Stimulated activated CD4-positive, alpha-beta T cell treated with anti-CD3 and anti-CD28 coated beads, Interleukin-1b, Interleukin-23, amount 100 ng/mL, for 48 hours (primary cell): Measurements from ENCODE around the gene MISP3.

Experiments used
- DNase-seq: peaks from one replicate; pipeline ENCODE4 v3.0.0-alpha.2; 2020

Gene MISP3

GRCh38 chr19:14081797-14082674, 9.4 kb downstream of the MISP3 start:
- no peak for DNase-seq

GRCh38 chr19:14082675-14082960, 10.0 kb downstream of the MISP3 start:
- DNase-seq, result no peak

- DNase-seq, result no peak
These were observed 12.9 kb downstream of the MISP3 start, which contains the start of gene C19orf67 for GRCh38 chr19:14085309-14085995. C19orf67 (minus strand) TSS chr19:14085783; CDS start chr19:14085627, 156 bp downstream.

- DNase-seq, result no peak
These were observed 13.5 kb downstream of the MISP3 start for GRCh38 chr19:14086098-14086497.

GRCh38 chr19:14088634-14089411, 16.2 kb downstream of the MISP3 start:
- no peak for DNase-seq

GRCh38 chr19:14089412-14089661, 16.8 kb downstream of the MISP3 start:
- no peak for DNase-seq

GRCh38 chr19:14089662-14090508, 17.3 kb downstream of the MISP3 start:
- peak; percentile 48 for DNase-seq

GRCh38 chr19:14090509-14091080, 18.0 kb downstream of the MISP3 start, which contains the start of gene SAMD1:
SAMD1 (minus strand) TSS chr19:14090751.
- DNase-seq, result peak; percentile 81

- peak; percentile 71 for DNase-seq
These were observed 18.7 kb downstream of the MISP3 start for GRCh38 chr19:14091081-14091812.

- peak; percentile 39 for DNase-seq
These were observed 19.4 kb downstream of the MISP3 start for GRCh38 chr19:14091813-14092462.

- no peak for DNase-seq
These were observed 20.7 kb downstream of the MISP3 start for GRCh38 chr19:14093117-14093823.

- no peak for DNase-seq
These were observed 22.3 kb downstream of the MISP3 start for GRCh38 chr19:14094854-14095253.

GRCh38 chr19:14096272-14096992, 23.8 kb downstream of the MISP3 start:
- no peak for DNase-seq

- no peak for DNase-seq
These were observed 25.1 kb downstream of the MISP3 start for GRCh38 chr19:14097532-14098151.

GRCh38 chr19:14101003-14101545, 28.5 kb downstream of the MISP3 start:
- no peak for DNase-seq

GRCh38 chr19:14102102-14102696, 29.6 kb downstream of the MISP3 start:
- no peak for DNase-seq

- no peak for DNase-seq
These were observed 30.2 kb downstream of the MISP3 start for GRCh38 chr19:14102756-14103155.

GRCh38 chr19:14103310-14103709, 30.7 kb downstream of the MISP3 start:
- no peak for DNase-seq

GRCh38 chr19:14105680-14106079, 33.1 kb downstream of the MISP3 start:
- DNase-seq, result no peak
